Left ventricle myocardium superior (tissue), 1 donor: ENCODE results near the gene CDS2. TPM values are rescaled to one million over a fixed set of nuclear protein-coding genes. Genes with fewer than 3 reads are reported as not detected.
"Not testable (repeated sequence)": the region's sequence is repeated elsewhere in the genome, so short reads cannot be mapped to it uniquely, and the experiment has no call there.

Source experiments
- ATAC-seq: fragments of 200-7000 bp; cut with Tn5 transposase; one replicate; pipeline ENCODE4 v1.9.1; 2020; ENCODE audit warnings: mild to moderate bottlenecking, moderate library complexity
- DNase-seq: peaks from one replicate; pipeline ENCODE4 v3.0.0-alpha.2; 2020
- intact Hi-C: fragments of 100-400 bp; cut with micrococcal nuclease; formaldehyde crosslinking; loops from one replicate; pipeline ENCODE4 v1.11.0; 2022
- long read RNA-seq: library from polyadenylated mRNA; unstranded; transcript quantifications from one replicate; pipeline ENCODE4 v2.0.0, GENCODE V29; 2021
- total RNA-seq: library from RNA; stranded (reverse); fragmentation: NEBNext Ultra II Directional; extraction: Animal tissue kit (Norgen Biotek cat#: 25700); gene quantifications from one replicate; pipeline ENCODE4 v1.2.1, GENCODE V29; 2021
- donor health status: DM: no; HTN: yes; CAD: no; lungs with severe emphysema.

Gene CDS2
- total RNA-seq = 68.9 TPM
- long read RNA-seq, full-length matches to known transcripts = 96 of 135 reads
- long read RNA-seq, partial matches to known transcripts = 4 of 135 reads
- long read RNA-seq, other reads (novel, unspliced or antisense) = 35 of 135 reads

DNA sequence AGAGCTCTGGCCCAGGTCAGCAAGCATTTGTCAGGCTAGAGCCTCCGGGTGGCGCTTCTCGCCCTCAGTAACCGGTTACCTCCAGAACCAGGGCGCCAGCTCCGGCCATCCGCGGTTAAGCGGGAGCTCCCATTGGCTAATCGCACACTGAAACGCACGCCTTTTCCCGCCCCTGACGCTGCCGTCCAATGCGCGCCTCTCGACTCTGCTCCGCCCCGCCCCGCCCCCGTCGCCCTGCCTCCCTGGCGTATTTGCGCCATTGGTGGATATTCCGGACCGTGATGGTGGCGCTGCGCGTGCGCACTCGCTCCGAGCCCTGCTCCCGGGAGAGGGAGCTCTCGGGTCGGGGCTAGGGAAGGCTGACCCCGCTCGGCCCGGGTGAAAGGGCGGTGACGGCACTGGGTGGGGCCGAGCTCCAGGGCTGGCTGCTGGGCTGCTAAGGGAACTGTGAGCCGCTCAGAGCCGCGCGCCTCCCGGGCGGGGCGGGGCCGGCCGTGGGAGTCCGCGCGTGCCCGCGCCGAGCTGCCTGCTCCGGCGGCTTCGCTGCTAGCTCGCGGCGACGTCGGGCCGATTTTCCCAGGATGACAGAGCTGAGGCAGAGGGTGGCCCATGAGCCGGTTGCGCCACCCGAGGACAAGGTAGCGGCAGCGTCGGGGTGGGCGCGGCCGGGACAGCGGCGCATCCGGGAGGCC, at the start of gene CDS2:
Gene CDS2, plus strand, starts transcription at position 497 of the 692 bp plus-strand sequence. Its CDS starts 85 bp downstream, at position 582.
- peak; percentile 100 for DNase-seq
- ATAC-seq = peak; percentile 95
- intact Hi-C loops = loop anchor here (5.0 kb wide), 1 partner anchor 66 kb away; no protein-coding TSS in a partner anchor

DNA sequence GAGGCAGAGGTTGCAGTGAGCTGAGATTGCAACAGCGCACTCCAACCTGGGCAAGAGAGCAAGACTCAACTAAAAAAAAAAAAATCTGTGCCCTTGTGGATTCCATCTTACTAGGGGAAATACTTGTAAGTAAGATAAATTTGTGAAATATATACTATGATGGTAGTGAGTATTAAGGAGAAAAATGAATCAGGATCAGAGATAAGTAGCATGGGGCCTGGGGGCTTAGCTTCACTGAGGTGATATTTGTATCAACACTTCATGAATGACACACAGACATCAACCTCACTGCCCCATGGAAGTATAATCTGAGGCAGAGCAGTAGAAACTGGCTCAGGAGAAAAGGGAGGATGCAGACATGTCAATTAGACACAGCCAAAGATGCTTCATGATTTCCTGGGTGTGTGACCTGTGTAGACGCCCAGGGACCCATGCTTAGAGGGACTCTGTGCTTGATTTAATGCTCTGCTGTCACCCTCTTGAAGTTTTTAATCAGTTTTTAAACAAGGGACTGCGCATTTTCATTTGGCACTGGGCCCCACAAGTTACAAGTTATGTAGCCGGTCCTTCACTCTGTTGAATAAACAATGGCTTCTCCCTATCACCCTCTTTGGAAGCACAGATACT, 48.9 kb upstream of the CDS2 start:
- ATAC-seq = no peak
- no peak for DNase-seq
- intact Hi-C loops = no loop called here

DNA sequence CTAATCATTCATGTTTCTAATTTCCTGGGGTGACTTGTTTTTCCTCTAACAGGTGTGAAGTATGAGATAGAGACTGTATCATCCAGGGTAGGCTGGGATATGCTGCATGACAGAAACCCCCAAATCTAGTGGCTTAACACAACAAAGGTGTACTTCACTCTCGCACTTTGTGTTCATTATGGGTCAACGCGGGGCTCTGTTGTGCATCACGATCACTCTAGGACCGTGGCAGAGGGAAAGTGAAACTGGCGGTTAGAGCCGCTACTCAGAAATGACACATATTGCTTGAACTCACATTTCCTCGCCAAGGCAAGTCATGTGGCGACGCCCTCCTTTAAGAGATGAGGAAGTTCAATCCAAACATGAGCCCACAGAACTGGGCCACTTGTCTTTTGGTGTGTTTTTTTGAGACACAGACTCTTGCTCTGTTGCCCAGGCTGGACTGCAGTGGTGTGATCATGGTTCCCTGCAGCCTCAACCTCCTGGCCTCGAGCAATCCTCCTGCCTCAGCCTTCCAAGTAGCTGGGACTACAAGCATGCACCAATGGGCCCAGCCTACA, 48.3 kb upstream of the CDS2 start:
- DNase-seq (peak; percentile 52), ATAC-seq (peak; percentile 83)
- intact Hi-C loops = no loop called here

DNA sequence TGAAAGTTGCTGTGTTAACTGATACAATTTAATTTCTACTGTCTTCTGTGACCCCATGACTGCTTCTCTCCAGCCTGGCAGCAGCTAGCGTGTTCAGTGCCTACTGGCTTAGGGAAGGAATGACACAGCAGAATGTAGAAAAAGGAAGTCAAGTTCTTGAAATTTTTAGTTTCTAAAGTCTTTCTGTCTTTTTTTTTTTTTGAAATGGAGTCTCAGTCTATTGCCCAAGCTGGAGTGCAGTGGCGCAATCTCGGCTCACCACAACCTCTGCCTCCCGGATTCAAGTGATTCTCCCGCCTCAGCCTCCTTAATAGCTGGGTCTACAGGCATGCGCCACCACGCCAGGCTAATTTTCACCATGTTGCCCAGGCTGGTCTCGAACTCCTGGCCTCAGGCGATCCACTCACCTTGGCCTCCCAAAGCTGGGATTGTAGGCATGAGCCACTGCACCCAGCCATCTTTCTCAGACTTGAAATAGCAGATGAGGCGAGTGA, 46.4 kb upstream of the CDS2 start:
- intact Hi-C loops = no loop called here
- peak; percentile 76 for ATAC-seq
- peak; percentile 73 for DNase-seq

DNA sequence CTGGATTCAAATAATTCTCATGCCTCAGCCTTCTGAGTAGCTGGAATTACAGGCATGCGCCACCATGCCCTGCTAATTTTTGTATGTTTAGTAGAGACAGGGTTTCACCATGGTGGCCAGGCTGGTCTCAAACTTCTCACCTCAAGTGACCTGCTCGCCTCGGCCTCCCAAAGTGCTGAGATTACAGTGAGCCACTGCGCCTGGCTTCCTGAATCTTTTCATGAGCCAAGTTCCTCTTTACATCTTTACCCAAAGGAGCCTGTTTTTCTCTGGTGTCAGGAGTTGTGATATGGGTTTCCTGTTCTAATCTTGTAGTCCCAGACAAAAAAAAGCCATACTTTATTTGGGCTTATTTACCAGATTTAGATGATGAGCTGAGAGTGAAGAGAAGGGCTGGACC, 41.4 kb upstream of the CDS2 start:
- ATAC-seq (peak; percentile 24), DNase-seq (peak; percentile 40)
- intact Hi-C loops = no loop called here

DNA sequence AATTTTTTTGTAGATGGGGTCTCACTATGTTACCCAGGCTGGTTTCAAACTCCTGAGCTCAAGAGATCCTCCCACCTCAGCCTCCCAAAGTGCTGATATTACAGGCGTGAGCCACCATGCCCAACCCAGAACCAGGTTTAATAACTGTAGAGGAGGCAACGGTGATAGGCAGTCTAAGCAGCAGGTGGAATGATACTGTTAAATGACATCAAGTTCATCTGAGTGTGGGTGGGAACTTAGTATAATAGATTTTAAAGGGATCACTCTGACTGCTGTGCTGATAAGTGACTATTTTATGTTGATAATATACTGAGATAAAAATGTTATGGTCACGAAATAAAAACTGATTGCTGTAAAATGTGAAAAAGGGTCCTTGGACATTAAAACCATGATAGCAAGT, 38.1 kb upstream of the CDS2 start:
- DNase-seq (no peak), ATAC-seq (no peak)
- intact Hi-C loops = no loop called here

DNA sequence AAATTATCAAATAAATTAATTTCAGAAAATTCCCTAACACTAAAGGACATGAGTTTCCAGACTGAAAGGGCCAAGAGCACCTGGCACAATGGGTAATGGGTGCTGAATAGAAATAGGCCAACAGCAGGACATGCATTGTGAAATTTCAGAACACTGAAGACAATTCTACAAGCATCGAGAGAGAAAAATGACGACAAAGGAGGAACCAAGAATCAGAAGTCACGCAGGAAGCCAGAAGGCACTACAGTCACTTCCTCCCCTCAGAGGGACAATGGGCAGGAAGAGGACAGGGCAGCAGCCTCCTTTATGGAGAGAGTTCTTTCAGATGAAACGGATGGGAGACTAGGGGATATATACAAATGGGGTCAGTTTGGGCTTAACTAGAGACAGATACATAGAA, 36.6 kb upstream of the CDS2 start:
- ATAC-seq (peak; percentile 66), DNase-seq (no peak)
- intact Hi-C loops = no loop called here

DNA sequence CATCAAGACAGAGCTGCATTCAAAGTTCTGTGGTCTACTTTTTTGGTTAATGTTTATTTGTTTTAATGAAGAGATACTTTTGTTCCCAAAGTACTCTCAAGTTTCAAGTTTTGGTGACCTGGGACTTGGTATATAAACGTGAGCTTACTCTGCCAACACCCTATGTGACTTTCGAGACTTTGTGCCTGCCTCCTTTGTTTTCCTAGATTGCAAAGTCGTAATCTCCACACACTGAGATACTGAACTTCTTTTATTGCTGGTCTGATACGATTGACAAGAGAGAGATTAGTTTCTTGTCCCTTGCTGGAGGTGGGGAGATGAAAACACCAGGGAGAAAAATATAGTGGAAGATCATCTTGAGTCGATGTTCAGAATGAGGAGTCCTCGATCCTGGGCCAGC, 34.9 kb upstream of the CDS2 start:
- DNase-seq (no peak), ATAC-seq (no peak)
- intact Hi-C loops = no loop called here

DNA sequence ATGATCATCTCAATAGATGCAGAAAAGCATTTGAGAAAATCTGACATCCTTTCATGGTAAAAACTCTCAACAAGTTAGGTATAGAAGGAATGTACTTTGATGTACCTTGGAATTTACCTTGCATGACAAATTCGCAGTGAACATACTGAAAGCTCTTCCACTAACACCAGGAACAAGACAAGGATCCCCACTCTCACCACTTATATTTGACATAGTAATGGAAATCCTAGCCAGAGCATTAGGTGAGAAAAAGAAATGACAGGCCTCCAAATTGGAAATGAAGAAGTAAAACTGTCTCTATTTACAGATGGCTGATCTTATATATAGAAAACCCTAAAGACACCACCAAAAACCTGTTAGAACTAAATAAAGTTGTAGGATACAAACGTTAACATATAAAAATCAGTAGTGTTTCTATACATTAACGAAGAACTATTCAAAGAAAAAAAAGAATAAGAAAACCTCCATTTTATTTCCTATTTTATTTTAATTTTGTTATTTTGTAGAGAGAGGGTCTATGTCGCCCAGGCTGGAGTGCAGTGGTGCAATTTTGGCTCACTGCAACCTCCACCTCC, 34.0 kb upstream of the CDS2 start:
- ATAC-seq (no peak), DNase-seq (no peak)
- intact Hi-C loops = no loop called here

DNA sequence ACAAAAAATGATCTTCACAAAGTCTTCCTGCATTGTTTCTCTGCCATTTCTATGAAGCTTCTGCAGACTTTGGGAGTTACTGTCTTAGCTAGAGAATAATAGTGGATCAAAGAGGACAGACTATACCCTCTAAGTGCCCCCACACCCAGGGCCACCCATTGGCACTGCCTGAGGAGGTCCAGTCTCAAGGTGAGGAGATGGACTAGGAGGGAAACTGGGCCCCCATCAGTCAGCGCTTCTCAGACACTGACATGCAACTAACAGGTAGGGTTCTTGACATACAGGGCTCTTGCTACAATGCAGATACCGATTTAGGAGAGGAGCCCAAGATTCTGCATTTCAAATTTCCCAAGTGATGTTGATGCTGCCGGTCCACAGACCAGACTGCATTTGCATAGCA, 31.4 kb upstream of the CDS2 start:
- ATAC-seq = no peak
- no peak for DNase-seq
- intact Hi-C loops = no loop called here

DNA sequence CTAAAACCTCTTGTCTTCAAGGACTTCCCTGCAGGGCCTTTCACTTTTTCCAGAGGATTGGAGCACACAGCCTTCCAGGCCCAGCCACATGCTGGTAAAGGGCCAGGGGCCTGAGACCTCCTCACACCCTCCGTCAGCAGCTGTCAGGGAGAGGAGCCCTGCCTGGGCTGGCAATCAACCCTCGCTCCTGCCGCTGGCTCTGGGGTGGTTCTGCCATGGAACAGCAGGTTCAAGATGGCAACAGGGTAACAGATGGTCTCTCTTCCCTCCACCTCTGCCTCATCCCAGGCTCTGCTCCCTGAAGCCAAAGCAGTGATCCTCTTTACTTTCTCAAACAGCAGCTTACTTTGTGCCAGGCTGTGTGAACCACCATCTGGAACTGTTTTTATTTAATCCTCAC, 30.9 kb upstream of the CDS2 start:
- ATAC-seq = no peak
- intact Hi-C loops = no loop called here
- no peak for DNase-seq

DNA sequence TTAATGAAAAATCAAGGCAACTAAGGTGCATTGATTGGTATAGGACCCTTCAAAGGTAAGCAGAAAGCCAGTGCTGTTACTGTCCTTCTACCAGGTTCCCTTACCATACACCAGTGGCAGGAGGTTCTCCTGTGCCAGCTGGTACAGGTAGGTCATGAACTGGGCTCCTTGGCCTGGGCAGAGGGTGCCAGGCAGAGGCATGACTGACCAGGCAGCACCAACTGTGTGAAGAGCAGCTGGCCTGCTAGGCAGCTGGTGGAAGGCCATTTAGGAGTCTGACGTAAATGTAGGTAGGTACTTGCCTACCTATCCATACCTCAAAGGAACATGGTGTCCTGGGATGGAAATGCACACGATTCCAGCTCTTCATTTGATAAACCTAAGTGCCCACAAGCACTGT, 30.3 kb upstream of the CDS2 start:
- ATAC-seq (peak; percentile 20), DNase-seq (no peak)
- intact Hi-C loops = no loop called here

DNA sequence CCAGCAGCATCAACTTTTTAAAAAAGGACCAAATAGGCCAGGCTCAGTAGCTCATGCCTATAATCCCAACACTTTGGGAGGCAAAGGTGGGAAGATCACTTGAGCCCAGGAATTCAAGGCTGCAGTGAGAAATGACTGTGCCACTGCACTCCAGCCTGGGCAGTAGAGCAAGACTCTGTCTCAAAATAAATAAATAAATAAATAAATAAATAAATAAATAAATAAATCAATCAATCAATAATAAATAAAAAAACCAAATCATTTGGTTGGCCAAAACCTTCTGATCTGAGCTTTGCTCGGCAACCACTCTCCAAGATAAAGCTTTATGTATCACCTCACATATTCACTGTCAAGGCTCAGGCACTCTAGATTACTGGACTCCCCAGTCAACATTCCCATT, 27.8 kb upstream of the CDS2 start:
- intact Hi-C loops, DNase-seq, ATAC-seq: not testable (repeated sequence)

DNA sequence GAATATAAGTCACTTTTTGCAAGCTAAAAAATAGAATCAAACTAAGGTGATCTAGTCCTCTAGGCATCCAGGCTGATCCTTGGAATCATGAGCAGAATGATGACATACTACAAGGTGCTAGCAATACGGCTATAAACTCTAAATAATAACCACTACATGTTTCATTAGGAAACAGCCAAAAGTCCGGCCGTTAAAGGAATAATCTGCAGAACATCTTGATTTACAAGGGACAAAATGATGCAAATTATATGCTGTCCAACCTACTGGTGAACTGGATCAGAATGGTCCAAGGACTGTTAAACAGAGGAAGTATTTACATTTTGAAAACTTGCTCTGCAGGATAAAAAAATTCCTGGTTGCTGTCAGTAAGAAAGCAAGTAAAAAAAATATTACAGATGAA, 26.9 kb upstream of the CDS2 start:
- intact Hi-C loops, DNase-seq, ATAC-seq: not testable (repeated sequence)

DNA sequence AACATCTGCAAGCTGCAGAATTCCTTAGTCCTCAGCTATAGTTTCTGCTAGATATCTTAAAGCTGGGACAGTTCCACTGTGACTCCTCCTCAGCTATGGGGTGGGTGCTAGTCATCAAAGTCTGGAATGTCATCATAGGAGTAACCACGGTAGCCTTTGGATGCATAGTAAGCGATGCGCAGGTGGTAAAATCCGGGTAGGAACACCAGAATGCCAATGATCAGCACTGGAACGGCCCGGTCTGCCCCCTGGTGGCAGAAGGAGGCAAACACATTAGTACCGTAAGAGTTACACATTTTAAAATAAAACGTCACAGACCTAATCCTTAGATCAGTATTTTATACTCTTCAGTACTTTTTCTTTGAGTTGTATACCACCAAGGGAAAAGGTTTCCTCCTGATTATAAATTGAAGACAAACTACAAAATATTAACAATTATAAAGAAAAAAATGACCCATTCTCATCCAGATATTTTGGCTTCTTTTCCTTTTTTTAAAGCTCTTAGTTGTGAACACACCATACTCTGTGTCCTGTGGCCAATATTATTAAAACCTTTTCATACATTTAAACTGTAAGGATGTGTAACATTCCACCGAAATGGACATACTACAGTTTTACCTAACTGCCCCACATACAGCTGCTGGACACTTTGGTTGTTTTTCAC, 26.0 kb upstream of the CDS2 start:
- DNase-seq = peak; percentile 83
- peak; percentile 77 for ATAC-seq
- intact Hi-C loops = no loop called here

DNA sequence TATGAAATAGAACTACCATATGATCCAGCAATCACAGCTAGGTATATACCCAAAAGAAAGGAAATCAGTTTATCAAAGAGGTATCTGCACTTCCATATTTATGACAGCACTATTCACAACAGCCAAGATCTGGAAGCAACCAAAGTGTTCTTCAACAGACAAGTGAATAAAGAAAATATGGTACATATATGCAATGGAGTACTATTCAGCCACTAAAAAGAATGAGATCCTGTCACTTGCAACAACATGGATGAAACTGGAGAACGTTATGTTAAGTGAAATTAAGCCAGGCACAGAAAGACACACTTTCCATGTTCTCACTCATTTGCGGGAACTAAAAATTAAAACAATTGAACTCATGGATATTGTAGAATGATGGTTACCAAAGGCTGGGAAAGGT, 22.3 kb upstream of the CDS2 start:
- ATAC-seq = no peak
- DNase-seq = no peak
- intact Hi-C loops = no loop called here

DNA sequence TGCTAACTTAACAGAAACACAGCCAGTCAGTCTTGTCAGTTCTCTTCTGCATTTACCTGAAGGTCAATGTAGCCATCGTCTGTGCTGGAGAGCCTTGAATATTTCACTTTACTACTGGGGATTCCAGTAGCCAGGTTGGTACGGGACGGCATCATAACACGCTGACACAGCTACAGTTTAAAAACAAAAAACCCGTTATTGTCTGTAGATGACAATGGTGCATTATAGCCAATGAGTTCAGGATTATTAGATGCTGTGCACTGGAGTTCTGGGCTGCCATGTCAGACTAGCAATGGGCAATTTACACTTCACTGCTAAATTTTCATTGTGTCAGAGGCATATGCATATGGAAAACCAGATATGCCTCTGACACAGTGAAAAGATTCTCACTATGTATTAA, 17.5 kb upstream of the CDS2 start:
- intact Hi-C loops = no loop called here
- DNase-seq = no peak
- ATAC-seq = no peak

DNA sequence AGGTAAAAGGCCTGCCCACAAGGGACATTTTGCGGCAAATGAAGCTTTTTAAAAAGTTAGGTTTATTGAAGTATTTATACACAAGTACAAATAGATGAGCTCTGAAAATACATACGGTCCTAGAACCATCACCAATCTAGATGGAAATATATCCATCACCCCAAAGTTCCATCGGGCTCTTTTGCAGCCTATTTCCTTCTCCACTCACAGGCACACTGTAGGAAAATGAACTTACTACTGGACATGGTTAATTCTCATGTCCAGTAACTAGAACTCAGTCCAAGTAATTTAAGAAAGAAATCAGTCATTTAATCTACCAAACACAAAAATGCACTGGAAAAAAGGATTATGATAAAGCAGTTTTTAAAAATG, 13.2 kb upstream of the CDS2 start:
- DNase-seq (no peak), ATAC-seq (no peak)
- intact Hi-C loops = no loop called here

DNA sequence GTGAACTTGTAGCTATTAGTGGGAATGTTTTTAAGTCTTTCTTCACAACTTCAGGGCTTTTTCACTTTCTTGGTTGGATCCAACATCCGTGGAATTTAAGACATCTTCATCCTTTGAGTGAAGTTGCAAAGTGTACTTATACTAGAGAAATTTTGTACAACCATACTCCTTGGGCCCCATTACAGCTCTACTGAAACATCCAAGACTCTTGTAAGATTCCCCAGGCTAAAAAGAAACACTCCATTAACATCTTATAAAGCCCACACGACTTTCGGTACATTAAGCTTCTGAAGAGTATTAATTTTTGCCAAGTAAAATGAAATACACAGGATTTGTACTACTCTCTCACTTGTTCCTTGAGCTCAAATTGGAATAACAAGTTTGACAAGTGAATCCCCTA, 12.4 kb upstream of the CDS2 start:
- no peak for ATAC-seq
- DNase-seq = no peak
- intact Hi-C loops = no loop called here

DNA sequence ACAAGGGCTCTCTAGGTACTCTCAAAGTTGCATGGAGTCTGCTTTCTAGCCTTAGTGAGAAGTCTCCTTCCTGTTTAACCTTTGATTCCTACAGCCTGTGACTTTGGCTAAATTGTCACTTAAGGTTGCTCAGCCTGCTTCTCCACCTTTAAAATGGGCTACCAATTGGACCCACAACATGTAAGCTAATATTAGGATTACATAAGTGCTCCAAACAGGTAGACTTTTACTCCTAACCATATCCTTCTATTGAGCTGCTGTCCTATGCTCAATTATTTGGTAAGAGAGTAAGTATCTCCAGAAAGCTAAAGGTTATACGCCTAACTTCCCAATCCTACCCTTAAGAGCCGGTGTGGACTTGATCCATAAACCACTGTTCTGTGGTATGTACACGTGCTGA, 9.9 kb upstream of the CDS2 start:
- DNase-seq = no peak
- intact Hi-C loops = no loop called here
- no peak for ATAC-seq
